ENCODE measurements around the gene TIGD2.

TIGD2 gene

DNA sequence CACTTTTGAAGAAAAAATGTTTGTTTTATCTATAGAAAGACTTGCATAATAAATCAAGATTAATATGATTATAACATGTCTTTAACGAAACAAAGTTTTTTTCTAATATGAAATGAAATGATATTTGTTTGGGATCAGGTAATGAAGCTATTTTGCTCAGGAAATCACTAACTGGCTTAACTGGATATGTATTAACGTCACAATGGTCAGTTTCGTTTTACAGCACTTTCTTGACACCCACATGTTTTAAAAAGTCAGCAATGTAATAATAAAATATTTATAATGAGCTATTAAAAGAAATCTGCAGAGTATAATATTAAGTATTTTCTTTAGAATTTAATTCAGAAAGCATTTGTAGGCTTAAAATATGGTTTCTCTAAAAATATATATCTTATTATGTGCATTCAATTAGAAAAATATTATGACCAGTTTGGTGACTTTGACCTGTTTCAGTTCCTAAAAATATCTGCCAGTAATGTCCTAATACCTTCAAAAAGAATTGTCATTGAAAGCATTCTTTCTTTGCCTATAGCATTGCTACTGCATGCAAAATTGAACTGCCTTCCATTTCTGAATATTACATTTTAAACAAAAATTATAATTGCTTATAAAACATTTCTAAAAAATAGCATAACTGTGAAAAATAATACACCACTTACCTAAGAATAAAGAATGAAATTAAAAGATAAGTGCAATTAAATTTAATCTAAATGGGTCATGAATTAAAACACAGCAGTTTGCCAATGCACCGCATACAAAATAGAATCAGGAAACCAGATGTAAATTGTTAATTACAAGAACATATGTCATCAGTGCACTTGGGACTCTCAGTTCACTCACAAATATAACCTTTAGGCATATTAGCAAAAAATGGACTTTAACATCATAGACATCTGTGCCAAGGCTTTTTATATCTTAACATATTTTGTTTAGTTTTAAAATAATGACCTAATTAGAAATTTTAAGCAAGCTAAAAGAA is 31.6 kb downstream of the TIGD2 start:
- TF ChIP-seq RAD21 (IDR thresholded peaks at IDR 0.05; ENCODE audit: low read depth): no peak
- no peak for TF ChIP-seq EGR1 (IDR thresholded peaks at IDR 0.05)
- no peak for TF ChIP-seq CEBPB (IDR thresholded peaks at IDR 0.05)

DNA sequence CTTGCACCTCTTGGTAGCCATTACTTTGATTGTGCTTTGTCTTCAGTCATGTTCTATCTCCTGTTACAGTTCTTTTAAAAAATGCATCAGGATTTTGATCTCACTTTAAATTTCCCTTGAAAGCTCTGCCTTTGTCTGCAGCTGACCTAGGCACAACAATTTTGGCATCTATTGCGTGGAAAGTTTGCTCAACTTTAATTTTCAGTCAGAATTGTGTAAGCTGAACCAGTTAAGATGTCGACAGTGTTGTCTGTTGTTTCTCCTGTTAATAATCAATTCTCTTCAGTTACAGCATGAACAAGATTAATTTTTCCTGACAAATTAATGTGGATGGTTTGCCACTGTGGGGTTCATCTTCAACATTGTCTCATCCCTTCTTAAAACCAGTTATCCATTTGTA is 34.9 kb downstream of the TIGD2 start:
- TF ChIP-seq EP300 (IDR thresholded peaks at IDR 0.05; ENCODE audit: borderline replicate concordance) (no peak), RAD21 (IDR thresholded peaks at IDR 0.05; ENCODE audit: low read depth) (no peak), TAF1 (IDR thresholded peaks at IDR 0.05; ENCODE audit: low read depth) (no peak), ZBTB7A (IDR thresholded peaks at IDR 0.05; ENCODE audit: low read depth) (no peak), TCF12 (IDR thresholded peaks at IDR 0.05; ENCODE audit: low read depth) (no peak), FOXM1 (IDR thresholded peaks at IDR 0.05; ENCODE audit: borderline replicate concordance, low read depth) (no peak), CEBPB (IDR thresholded peaks at IDR 0.05) (no peak), EGR1 (IDR thresholded peaks at IDR 0.05) (no peak), YY1 (IDR thresholded peaks at IDR 0.05; ENCODE audit: low read depth) (no peak)
- TF ChIP-seq, protein P1, sequence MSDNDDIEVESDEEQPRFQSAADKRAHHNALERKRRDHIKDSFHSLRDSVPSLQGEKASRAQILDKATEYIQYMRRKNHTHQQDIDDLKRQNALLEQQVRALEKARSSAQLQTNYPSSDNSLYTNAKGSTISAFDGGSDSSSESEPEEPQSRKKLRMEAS (IDR thresholded peaks at IDR 0.05): no peak

DNA sequence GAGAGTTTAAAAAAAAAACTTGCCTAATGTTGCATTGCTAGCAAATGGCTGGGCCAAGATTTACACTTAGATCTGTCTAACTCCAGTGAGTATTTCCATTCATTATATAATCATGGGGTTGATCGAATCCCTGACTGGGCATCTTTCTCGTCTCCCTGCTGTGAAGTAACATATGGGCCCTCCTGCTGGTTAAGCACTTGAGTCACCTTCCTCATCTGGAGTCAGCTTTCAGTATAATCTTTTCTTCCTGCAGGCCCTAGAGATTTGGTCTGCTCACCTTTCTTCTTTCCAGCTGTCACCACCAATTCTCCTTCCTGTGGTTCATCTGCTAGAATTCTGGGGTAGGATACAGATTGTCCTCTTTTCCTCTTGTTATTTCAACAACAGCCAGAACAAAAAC is 41.6 kb downstream of the TIGD2 start:
- TF ChIP-seq, protein P1 (IDR thresholded peaks at IDR 0.05): no peak
- TF ChIP-seq EGR1 (IDR thresholded peaks at IDR 0.05) (no peak), YY1 (IDR thresholded peaks at IDR 0.05; ENCODE audit: low read depth) (no peak), ZBTB7A (IDR thresholded peaks at IDR 0.05; ENCODE audit: low read depth) (no peak), TEAD4 (IDR thresholded peaks at IDR 0.05) (no peak), FOXM1 (IDR thresholded peaks at IDR 0.05; ENCODE audit: borderline replicate concordance, low read depth) (no peak), TCF12 (IDR thresholded peaks at IDR 0.05; ENCODE audit: low read depth) (peak; percentile 69; the same call in 1 of the 2 replicates)

DNA sequence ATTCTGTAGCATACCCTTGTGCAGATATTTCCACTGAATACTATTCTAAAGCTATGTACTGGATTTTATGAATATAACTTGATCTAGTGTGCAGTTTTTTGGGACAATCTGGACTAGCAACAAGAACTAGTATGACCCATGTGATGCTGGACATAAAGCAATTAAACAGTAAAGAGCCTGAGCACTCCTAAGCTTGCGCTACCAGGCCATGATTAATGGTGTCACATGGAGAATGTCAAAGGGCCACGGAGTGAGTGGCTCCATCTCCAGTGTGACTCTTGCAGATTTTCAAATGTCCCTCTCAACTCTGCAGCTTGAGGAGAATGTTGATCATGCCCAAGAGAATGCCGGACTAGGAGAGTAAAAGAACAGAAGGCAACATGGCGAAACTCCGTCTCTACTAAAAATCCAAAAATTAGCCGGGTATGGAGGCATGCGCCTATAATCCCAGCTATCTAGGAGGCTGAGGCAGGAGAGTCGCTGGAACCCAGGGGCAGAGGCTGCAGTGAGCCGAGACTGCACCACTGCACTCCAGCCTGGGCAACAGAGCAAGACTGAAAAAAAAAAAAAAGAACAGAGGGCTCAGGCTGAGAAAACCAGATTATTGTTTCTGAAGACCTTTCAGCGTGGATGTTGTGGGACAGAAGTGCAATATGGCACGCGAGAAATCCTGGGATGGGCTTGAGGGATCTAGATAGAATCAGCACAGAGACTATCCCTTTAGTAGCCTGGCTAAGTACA is 45.0 kb downstream of the TIGD2 start:
- TF ChIP-seq EP300 (IDR thresholded peaks at IDR 0.05; ENCODE audit: borderline replicate concordance): no peak
- no peak for TF ChIP-seq TCF12 (IDR thresholded peaks at IDR 0.05; ENCODE audit: low read depth)
- no peak for TF ChIP-seq ZBTB7A (IDR thresholded peaks at IDR 0.05; ENCODE audit: low read depth)
- TF ChIP-seq FOXM1 (IDR thresholded peaks at IDR 0.05; ENCODE audit: borderline replicate concordance, low read depth): no peak
- TF ChIP-seq, protein P2, sequence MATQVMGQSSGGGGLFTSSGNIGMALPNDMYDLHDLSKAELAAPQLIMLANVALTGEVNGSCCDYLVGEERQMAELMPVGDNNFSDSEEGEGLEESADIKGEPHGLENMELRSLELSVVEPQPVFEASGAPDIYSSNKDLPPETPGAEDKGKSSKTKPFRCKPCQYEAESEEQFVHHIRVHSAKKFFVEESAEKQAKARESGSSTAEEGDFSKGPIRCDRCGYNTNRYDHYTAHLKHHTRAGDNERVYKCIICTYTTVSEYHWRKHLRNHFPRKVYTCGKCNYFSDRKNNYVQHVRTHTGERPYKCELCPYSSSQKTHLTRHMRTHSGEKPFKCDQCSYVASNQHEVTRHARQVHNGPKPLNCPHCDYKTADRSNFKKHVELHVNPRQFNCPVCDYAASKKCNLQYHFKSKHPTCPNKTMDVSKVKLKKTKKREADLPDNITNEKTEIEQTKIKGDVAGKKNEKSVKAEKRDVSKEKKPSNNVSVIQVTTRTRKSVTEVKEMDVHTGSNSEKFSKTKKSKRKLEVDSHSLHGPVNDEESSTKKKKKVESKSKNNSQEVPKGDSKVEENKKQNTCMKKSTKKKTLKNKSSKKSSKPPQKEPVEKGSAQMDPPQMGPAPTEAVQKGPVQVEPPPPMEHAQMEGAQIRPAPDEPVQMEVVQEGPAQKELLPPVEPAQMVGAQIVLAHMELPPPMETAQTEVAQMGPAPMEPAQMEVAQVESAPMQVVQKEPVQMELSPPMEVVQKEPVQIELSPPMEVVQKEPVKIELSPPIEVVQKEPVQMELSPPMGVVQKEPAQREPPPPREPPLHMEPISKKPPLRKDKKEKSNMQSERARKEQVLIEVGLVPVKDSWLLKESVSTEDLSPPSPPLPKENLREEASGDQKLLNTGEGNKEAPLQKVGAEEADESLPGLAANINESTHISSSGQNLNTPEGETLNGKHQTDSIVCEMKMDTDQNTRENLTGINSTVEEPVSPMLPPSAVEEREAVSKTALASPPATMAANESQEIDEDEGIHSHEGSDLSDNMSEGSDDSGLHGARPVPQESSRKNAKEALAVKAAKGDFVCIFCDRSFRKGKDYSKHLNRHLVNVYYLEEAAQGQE (IDR thresholded peaks at IDR 0.05; ENCODE audit: low read depth): no peak
- TF ChIP-seq CREB1 (IDR thresholded peaks at IDR 0.05; ENCODE audit: low read depth): no peak

DNA sequence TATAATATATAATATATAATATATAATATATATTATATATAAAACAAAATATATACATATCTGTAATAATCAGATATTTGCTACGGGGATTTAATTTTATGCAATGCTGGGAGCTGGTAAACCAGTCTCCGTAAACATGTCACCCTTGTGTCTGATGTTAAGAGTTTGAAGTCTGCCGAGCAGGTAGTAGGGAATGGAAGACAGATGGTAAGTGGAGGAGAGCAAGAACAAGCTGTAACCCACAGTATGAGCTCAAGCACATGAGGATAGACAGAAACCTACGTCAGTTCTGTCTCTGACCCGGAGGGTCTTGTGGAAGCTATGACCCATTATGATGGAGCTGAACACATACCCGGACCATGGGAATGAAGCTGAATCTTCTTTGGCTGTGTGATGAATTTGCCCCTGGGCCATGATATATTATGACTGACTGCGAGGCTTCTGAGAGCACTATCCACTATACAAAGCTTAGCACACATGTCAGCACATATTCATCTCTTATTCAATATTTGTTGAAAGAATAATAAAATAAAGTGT is 46.2 kb downstream of the TIGD2 start:
- TF ChIP-seq, protein P2 (IDR thresholded peaks at IDR 0.05; ENCODE audit: low read depth): no peak
- TF ChIP-seq CEBPB (IDR thresholded peaks at IDR 0.05): no peak
- TF ChIP-seq EP300 (IDR thresholded peaks at IDR 0.05; ENCODE audit: borderline replicate concordance): no peak
- no peak for TF ChIP-seq TEAD4 (IDR thresholded peaks at IDR 0.05)
- TF ChIP-seq ZBTB7A (IDR thresholded peaks at IDR 0.05; ENCODE audit: low read depth): no peak
- TF ChIP-seq YY1 (IDR thresholded peaks at IDR 0.05; ENCODE audit: low read depth): no peak

DNA sequence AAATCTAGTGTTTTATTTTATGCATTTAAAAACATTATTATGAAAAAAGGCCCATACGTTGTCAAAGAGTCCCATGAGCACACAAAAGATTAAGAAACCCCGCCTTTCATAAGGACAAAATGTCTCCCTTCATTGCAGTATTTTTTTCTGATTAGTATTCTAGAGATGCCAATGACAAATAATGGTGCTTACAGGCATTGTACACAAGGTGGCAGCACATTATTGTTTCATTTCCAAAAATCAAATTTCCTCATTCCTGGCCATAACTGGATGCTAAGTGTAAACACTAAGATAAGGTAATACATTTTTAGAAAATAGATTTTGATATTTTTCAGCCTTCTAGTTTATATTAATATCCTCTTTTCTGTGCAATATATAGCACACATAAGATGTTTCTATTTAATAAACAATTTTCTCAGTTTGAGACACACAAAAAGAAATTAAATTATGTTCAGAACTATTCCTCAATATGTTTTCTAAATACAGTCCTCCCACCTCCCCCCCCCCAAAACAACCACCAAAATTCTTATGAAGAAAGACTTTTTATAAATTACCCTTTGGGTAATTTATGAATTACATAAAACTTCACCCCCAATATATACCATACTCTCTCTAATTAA is 47.7 kb downstream of the TIGD2 start:
- TF ChIP-seq FOXM1 (IDR thresholded peaks at IDR 0.05; ENCODE audit: borderline replicate concordance, low read depth) (no peak), ZBTB7A (IDR thresholded peaks at IDR 0.05; ENCODE audit: low read depth) (no peak), CREB1 (IDR thresholded peaks at IDR 0.05; ENCODE audit: low read depth) (no peak), TAF1 (IDR thresholded peaks at IDR 0.05; ENCODE audit: low read depth) (no peak), EGR1 (IDR thresholded peaks at IDR 0.05) (no peak), TEAD4 (IDR thresholded peaks at IDR 0.05) (peak; percentile 16; the same call in 1 of the 2 replicates), YY1 (IDR thresholded peaks at IDR 0.05; ENCODE audit: low read depth) (0 out of 2 replicates have a peak, but pooled peaks have one; percentile 23), CEBPB (IDR thresholded peaks at IDR 0.05) (no peak), EP300 (IDR thresholded peaks at IDR 0.05; ENCODE audit: borderline replicate concordance) (no peak), RAD21 (IDR thresholded peaks at IDR 0.05; ENCODE audit: low read depth) (peak; percentile 76)
- TF ChIP-seq, protein P3, sequence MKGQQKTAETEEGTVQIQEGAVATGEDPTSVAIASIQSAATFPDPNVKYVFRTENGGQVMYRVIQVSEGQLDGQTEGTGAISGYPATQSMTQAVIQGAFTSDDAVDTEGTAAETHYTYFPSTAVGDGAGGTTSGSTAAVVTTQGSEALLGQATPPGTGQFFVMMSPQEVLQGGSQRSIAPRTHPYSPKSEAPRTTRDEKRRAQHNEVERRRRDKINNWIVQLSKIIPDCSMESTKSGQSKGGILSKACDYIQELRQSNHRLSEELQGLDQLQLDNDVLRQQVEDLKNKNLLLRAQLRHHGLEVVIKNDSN (IDR thresholded peaks at IDR 0.05): no peak
- TF ChIP-seq, protein P2 (IDR thresholded peaks at IDR 0.05; ENCODE audit: low read depth): no peak
- TF ChIP-seq, protein P1 (IDR thresholded peaks at IDR 0.05): no peak
